Right lobe of liver (tissue), 4 donors: Measurements from ENCODE around the gene DCX.

ENCODE experiments used
- POLR2A ChIP-seq: fragments of 450-650 bp; IDR thresholded peaks from one replicate; pipeline ENCODE4 v1.6.1; 2017; ENCODE audit warnings: antibody characterized with exemption, mild to moderate bottlenecking
- TF ChIP-seq, protein P1 (sequence below), 4 donors: fragments of 200-600 bp in 3 of 4; fragments of 450-650 bp in 1 of 4; IDR thresholded peaks; one replicate each; pipeline versions ENCODE4 v1.5.1 to v1.8.0; 2016 to 2022; ENCODE audit warnings: antibody characterized with exemption in 4 of 4, mild to moderate bottlenecking in 2 of 4
- donor health status: DM: no; HTN: no; CAD: no.
- donor health status: DM: no; HTN: no; CAD: no.
- donor health status: DM: no; HTN: yes; CAD: no.

DNA sequence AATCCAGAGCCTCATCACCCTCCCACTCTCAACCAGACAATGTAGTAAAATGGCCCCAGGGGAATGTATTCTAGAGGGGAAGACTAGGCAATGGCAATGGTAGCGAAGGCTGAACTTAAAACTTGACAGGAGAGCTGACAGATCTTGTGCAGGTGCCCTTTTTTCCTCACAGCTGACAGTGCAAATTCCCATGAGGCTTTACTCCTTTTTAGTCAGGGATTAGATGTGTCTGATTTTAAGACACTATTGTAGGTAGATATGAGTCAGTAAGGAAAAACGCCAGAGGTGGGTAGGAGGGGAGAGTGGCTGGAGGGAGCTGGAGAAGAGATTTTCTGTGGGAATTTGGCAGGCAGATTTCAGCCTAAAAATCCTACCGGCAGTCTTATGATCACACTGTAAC lies 152.4 kb downstream of the DCX start:
- no peak for TF ChIP-seq POLR2A
- TF ChIP-seq, protein P1, sequence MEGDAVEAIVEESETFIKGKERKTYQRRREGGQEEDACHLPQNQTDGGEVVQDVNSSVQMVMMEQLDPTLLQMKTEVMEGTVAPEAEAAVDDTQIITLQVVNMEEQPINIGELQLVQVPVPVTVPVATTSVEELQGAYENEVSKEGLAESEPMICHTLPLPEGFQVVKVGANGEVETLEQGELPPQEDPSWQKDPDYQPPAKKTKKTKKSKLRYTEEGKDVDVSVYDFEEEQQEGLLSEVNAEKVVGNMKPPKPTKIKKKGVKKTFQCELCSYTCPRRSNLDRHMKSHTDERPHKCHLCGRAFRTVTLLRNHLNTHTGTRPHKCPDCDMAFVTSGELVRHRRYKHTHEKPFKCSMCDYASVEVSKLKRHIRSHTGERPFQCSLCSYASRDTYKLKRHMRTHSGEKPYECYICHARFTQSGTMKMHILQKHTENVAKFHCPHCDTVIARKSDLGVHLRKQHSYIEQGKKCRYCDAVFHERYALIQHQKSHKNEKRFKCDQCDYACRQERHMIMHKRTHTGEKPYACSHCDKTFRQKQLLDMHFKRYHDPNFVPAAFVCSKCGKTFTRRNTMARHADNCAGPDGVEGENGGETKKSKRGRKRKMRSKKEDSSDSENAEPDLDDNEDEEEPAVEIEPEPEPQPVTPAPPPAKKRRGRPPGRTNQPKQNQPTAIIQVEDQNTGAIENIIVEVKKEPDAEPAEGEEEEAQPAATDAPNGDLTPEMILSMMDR (IDR thresholded peaks at IDR 0.05), result no peak
